Gastroesophageal sphincter (tissue), 4 donors: Measurements from ENCODE around the gene SPINT1. TPM values are rescaled to one million over a fixed set of nuclear protein-coding genes. Genes with fewer than 3 reads are reported as not detected.
A peak's percentile ranks its signal among the peaks of the same experiment; 100 is the strongest.

Experiments used
- ATAC-seq: fragments of 150-250 bp; one replicate; pipeline ENCODE4 v1.9.1; 2016; ENCODE audit warnings: mild to moderate bottlenecking, moderate library complexity
- H3K27ac ChIP-seq, 4 donors: fragments of 200-600 bp; sonication (generic) in 3 of 4; 1 replicate in 3 of 4; 2 replicates in 1 of 4; pipeline ENCODE4 v1.5.1; 2016 to 2019
- H3K27me3 ChIP-seq: fragments of 200-600 bp; sonication (generic); one replicate; pipeline ENCODE4 v1.5.1; 2019
- H3K36me3 ChIP-seq, 2 donors: fragments of 200-600 bp; sonication (generic); one replicate each; pipeline ENCODE4 v1.5.1; 2019; ENCODE audit warnings: control low read depth in 1 of 2
- H3K4me1 ChIP-seq, 3 donors: fragments of 200-600 bp; sonication (generic); 1 replicate in 2 of 3; 2 replicates in 1 of 3; pipeline ENCODE4 v1.5.1; 2016 to 2019; ENCODE audit warnings: control low read depth in 2 of 3
- H3K4me3 ChIP-seq, 2 donors: fragments of 200-600 bp; sonication (generic); one replicate each; pipeline ENCODE4 v1.5.1; 2019; ENCODE audit warnings: mild to moderate bottlenecking in 1 of 2, moderate library complexity in 1 of 2
- H3K9me3 ChIP-seq, 3 donors: fragments of 200-600 bp; sonication (generic); one replicate each; pipeline ENCODE4 v1.5.1; 2017 to 2019; ENCODE audit warnings: control low read depth in 2 of 3
- EP300 ChIP-seq: sonication (generic); formaldehyde crosslinking; IDR thresholded peaks from one replicate; pipeline ENCODE4 v1.6.1; 2017; ENCODE audit warnings: antibody characterized with exemption, mild to moderate bottlenecking
- POLR2A ChIP-seq, 2 donors: fragments of 450-650 bp; IDR thresholded peaks; one replicate each; pipeline ENCODE4 v1.6.1; 2017; ENCODE audit warnings: antibody characterized with exemption in 2 of 2, mild to moderate bottlenecking in 2 of 2, moderate library complexity in 1 of 2
- POLR2AphosphoS5 ChIP-seq: sonication (generic); formaldehyde crosslinking; IDR thresholded peaks from one replicate; pipeline ENCODE4 v1.6.1; 2017; ENCODE audit warnings: antibody characterized with exemption
- WGBS, 2 donors: methylation state at CpG; one replicate each; pipeline ENCODE4 v1.1.5; 2018; ENCODE audit warnings: low coverage in 1 of 2; 5-methylcytosine and 5-hydroxymethylcytosine counted together
- total RNA-seq, 4 donors: library from RNA; depleted of rRNA; stranded (reverse); fragments of >200 nt; gene quantifications; one replicate each; pipeline ENCODE4 v1.1.0, GENCODE V29; 2016
- TF ChIP-seq, protein P1 (sequence below), 4 experiments: fragments of 200-600 bp in 2 of 4; fragments of 450-650 bp in 2 of 4; sonication (generic) in 1 of 4; IDR thresholded peaks; one replicate each; pipeline ENCODE4 v1.5.1; 2017 to 2019; ENCODE audit warnings: antibody characterized with exemption in 4 of 4, mild to moderate bottlenecking in 2 of 4, moderate library complexity in 2 of 4

SPINT1 gene
- total RNA-seq, 4 donors from 2014 or later, result 2.0 to 29.8 (median 2.8) TPM

DNA sequence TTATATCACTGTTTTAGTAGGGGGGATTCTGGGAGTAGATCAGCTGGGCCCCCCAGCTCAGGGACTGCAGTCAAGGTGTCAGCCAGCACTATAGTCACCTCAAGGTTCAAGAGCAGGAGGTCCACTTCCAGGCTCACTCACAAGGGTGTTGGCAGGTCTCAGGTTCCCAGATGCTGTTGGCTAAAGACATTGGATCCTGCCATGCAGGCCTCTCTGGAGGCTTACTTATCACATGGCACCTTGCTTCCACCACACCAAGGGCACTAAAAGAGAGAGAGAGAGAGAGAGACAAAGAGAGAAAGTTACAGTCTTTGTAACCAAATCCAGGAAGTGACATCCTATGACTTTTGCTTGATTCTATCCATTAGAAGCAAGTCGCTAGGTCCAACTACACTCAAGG is 7.8 kb upstream of the SPINT1 start:
- Histone ChIP-seq H3K27me3 (no peaks in the 10 kb centered on the region), H3K4me3 (no peak overlapping the region), H3K4me1 (no peaks in the 10 kb centered on the region), H3K27ac (no peak overlapping the region), H3K36me3 (no peaks in the 10 kb centered on the region), H3K9me3 (no peaks in the 10 kb centered on the region)
- ATAC-seq, result no peak
- no peak for TF ChIP-seq EP300
- no peak for TF ChIP-seq POLR2A (IDR thresholded peaks at IDR 0.05)
- no peak for TF ChIP-seq POLR2AphosphoS5
- 85 to 100% methylated on average over 1 of the region's 1 CpG for WGBS, 2 donors

DNA sequence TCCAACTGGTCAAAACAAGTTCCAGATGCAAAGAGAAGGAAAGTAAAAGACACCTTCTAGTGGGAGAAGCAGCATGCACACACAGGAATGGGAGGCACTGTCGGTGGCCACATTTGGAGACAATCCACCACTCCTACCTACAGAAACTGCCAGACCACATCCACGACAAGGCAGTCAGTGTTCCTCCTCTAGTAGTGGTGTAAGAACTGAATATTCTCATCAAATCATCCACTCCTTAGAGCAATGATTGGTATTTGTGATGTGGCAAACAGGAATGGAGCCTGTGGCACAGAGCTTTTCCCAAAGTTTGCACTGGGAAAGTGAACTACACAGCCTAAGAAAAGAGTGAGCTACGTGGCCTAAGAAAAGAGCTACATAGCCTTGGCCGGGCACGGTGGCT is 5.1 kb upstream of the SPINT1 start:
- H3K27me3 ChIP-seq, result peaks cover 20% of the 10 kb centered on the region
- WGBS, 2 donors, result 83 to 90% methylated on average over 4 to 5 of the region's 5 CpGs
- peaks cover 0 to 6% (median 0%) of the 10 kb centered on the region in 3 donors for H3K4me1 ChIP-seq
- no peak for ATAC-seq
- TF ChIP-seq EP300, result no peak
- no peak for TF ChIP-seq POLR2A (IDR thresholded peaks at IDR 0.05)
- no peak for TF ChIP-seq POLR2AphosphoS5
- TF ChIP-seq, protein P1, sequence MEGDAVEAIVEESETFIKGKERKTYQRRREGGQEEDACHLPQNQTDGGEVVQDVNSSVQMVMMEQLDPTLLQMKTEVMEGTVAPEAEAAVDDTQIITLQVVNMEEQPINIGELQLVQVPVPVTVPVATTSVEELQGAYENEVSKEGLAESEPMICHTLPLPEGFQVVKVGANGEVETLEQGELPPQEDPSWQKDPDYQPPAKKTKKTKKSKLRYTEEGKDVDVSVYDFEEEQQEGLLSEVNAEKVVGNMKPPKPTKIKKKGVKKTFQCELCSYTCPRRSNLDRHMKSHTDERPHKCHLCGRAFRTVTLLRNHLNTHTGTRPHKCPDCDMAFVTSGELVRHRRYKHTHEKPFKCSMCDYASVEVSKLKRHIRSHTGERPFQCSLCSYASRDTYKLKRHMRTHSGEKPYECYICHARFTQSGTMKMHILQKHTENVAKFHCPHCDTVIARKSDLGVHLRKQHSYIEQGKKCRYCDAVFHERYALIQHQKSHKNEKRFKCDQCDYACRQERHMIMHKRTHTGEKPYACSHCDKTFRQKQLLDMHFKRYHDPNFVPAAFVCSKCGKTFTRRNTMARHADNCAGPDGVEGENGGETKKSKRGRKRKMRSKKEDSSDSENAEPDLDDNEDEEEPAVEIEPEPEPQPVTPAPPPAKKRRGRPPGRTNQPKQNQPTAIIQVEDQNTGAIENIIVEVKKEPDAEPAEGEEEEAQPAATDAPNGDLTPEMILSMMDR (IDR thresholded peaks at IDR 0.05), result no peak
- no peaks in the 10 kb centered on the region for H3K9me3 ChIP-seq
- H3K27ac ChIP-seq, result no peak overlapping the region
- H3K4me3 ChIP-seq, result no peak overlapping the region
- H3K36me3 ChIP-seq, result no peaks in the 10 kb centered on the region

DNA sequence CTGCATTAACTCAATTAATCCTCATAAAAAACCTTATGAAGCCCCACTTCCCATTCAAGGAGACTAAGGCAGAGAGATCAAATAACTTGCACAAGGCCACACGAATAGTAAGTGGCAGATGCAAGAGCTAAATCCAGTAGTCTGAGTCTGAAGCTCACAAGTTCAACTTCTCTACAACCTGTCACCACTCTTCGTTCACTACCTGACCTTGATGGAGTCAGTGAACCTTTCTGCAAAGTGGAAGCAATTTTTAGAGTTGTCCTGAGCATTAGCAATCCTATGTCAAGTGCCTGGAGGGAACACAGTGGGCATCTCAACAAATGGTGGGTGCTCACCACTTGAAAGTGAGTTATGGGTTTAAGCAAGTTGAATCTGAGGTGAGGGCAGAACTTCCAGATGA is 2.1 kb upstream of the SPINT1 start:
- TF ChIP-seq POLR2A (IDR thresholded peaks at IDR 0.05) (no peak), EP300 (no peak), POLR2AphosphoS5 (no peak)
- TF ChIP-seq, protein P1 (IDR thresholded peaks at IDR 0.05), result no peak
- no peak for ATAC-seq

DNA sequence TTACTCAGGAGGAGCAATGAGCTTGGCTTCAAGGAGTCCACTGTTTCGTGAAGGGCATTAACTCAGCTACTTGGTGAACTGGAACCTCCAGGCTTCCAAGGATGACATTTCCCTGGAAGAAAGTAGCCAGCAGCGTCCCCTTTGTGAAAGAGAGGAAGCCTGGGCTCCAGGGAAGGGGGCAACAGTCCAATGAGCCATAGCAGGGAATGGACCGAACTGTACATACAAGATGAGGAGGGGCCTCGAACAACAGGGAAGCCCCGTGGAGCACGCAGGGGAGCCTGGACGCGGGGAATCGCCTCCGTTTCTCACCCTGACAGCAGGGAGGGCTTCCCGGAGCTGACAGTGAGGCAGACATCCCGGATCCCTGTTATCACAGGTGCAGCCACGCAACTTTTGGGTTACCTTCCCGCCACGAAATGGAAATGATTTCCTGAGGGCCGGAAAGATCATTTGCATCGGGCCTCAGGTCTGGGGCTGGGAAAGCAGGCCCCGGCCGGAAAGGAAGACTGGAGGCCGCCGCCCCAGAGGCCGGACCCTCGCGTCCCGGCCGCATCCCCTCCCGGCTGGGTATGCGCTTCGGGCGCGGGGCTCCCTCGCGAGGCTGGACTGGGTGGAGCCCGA is 475 bp upstream of the SPINT1 start:
- Histone ChIP-seq H3K4me3 (peak overlapping the region in 1 of 2 donors; percentile 53), H3K9me3 (no peaks in the 10 kb centered on the region), H3K36me3 (no peaks in the 10 kb centered on the region), H3K4me1 (peaks cover 4 to 20% (median 11%) of the 10 kb centered on the region in 3 donors), H3K27ac (no peak overlapping the region), H3K27me3 (peaks cover 58% of the 10 kb centered on the region)
- no peak for ATAC-seq
- no peak for TF ChIP-seq EP300
- TF ChIP-seq POLR2A (IDR thresholded peaks at IDR 0.05), result no peak
- TF ChIP-seq, protein P1 (IDR thresholded peaks at IDR 0.05), result no peak
- WGBS, 2 donors, result 34 to 37% methylated on average over 10 to 11 of the region's 34 CpGs

More for the DNA sequence above, 2.1 kb upstream of the SPINT1 start:
- Histone ChIP-seq H3K4me3 (no peak overlapping the region), H3K36me3 (no peaks in the 10 kb centered on the region), H3K27me3 (peaks cover 50% of the 10 kb centered on the region), H3K9me3 (no peaks in the 10 kb centered on the region), H3K4me1 (peaks cover 4 to 20% (median 11%) of the 10 kb centered on the region in 3 donors), H3K27ac (no peak overlapping the region)
- WGBS, 2 donors, result 71 to 93% methylated on average over 1 to 2 of the region's 2 CpGs

DNA sequence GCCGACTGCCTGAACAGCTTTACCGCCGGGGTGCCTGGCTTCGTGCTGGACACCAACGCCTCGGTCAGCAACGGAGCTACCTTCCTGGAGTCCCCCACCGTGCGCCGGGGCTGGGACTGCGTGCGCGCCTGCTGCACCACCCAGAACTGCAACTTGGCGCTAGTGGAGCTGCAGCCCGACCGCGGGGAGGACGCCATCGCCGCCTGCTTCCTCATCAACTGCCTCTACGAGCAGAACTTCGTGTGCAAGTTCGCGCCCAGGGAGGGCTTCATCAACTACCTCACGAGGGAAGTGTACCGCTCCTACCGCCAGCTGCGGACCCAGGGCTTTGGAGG is 815 bp downstream of the SPINT1 start:
- Histone ChIP-seq H3K27ac (no peak overlapping the region), H3K36me3 (no peaks in the 10 kb centered on the region), H3K4me1 (peaks cover 4 to 20% (median 11%) of the 10 kb centered on the region in 3 donors), H3K27me3 (peaks cover 58% of the 10 kb centered on the region), H3K9me3 (no peaks in the 10 kb centered on the region), H3K4me3 (peak overlapping the region; percentile 13 to 53)
- ATAC-seq, result peak; percentile 33
- TF ChIP-seq EP300, result no peak
- TF ChIP-seq, protein P1 (IDR thresholded peaks at IDR 0.05), result no peak
- no peak for TF ChIP-seq POLR2A (IDR thresholded peaks at IDR 0.05)
- no peak for TF ChIP-seq POLR2AphosphoS5
- 0 to 7% methylated on average over 4 of the region's 28 CpGs for WGBS, 2 donors
